SU-DHL-6 (cell line): ENCODE measurements around the gene SDC4.

Experiments
- CTCF ChIP-seq: fragments of 200-600 bp; sonication (generic); IDR thresholded peaks from one replicate; pipeline ENCODE4 v1.5.1; 2017; ENCODE audit warnings: antibody characterized with exemption, mild to moderate bottlenecking, low read length, moderate library complexity; ENCODE audit not compliant: insufficient read depth, poor library complexity, severe bottlenecking
- EZH2phosphoT487 ChIP-seq: fragments of 200-600 bp; sonication (generic), shearing (Covaris generic); conservative IDR thresholded peaks from 2 replicates; pipeline ENCODE4 v1.6.1; 2018; ENCODE audit warnings: mild to moderate bottlenecking, antibody characterized with exemption, low read length, moderate library complexity, mixed read lengths

GRCh38 chr20:45370571-45371160, 22.4 kb upstream of the SDC4 start:
- TF ChIP-seq CTCF = no peak
- TF ChIP-seq EZH2phosphoT487 = no peak
